SU-DHL-6 (cell line): ENCODE results near the gene CRTAP.
"Not testable (repeated sequence)": the region's sequence is repeated elsewhere in the genome, so short reads cannot be mapped to it uniquely, and the experiment has no call there.

Experiments
- H2AFZ ChIP-seq: fragments of 200-600 bp; sonication (generic); 2 replicates; pipeline ENCODE4 v1.6.1; 2014; ENCODE audit warnings: low read depth, mild to moderate bottlenecking, moderate library complexity, mixed read lengths, antibody characterized with exemption, low read length; ENCODE audit not compliant: severe bottlenecking
- H3F3A ChIP-seq: fragments of 200-600 bp; shearing (Covaris generic); 2 replicates; pipeline ENCODE4 v1.6.0; 2016; ENCODE audit warnings: antibody characterized with exemption, mild to moderate bottlenecking; ENCODE audit not compliant: insufficient read depth
- H3K27ac ChIP-seq: fragments of 200-600 bp; sonication (generic); 2 replicates; pipeline ENCODE4 v1.5.1; 2016; ENCODE audit warnings: low read depth, mild to moderate bottlenecking, low read length, moderate library complexity, mixed read lengths
- H3K27me3 ChIP-seq: fragments of 200-600 bp; sonication (generic), shearing (Covaris generic); 2 replicates; pipeline ENCODE4 v1.6.0; 2014; ENCODE audit warnings: mild to moderate bottlenecking, low read length
- H3K36me3 ChIP-seq: fragments of 200-600 bp; sonication (generic); 2 replicates; pipeline ENCODE4 v1.6.1; 2014; ENCODE audit warnings: mild to moderate bottlenecking, low read length, mixed read lengths
- H3K4me2 ChIP-seq: fragments of 300-600, 200-600 bp; shearing (Covaris generic), sonication (generic); 2 replicates; pipeline ENCODE4 v1.6.0; 2014; ENCODE audit warnings: low read length, low read depth, mild to moderate bottlenecking; ENCODE audit not compliant: poor library complexity, severe bottlenecking
- H3K4me3 ChIP-seq: fragments of 200-600 bp; sonication (generic); 2 replicates; pipeline ENCODE4 v1.5.1; 2014; ENCODE audit warnings: antibody characterized with exemption, low read length, mild to moderate bottlenecking, mixed read lengths; ENCODE audit not compliant: insufficient read depth, poor library complexity, severe bottlenecking
- H3K79me2 ChIP-seq: fragments of 200-600 bp; sonication (generic); 2 replicates; pipeline ENCODE4 v1.6.1; 2014; ENCODE audit warnings: mild to moderate bottlenecking, low read length, moderate library complexity; ENCODE audit not compliant: insufficient read depth
- H3K9ac ChIP-seq: fragments of 200-600 bp; sonication (generic); 2 replicates; pipeline ENCODE4 v1.7.0; 2014; ENCODE audit warnings: mild to moderate bottlenecking, low read length
- H3K9me2 ChIP-seq: fragments of 200-600 bp; sonication (generic); replicated peaks from 2 replicates; pipeline ENCODE4 v1.6.1; 2014; ENCODE audit warnings: low read length; ENCODE audit not compliant: insufficient read depth
- H3K9me3 ChIP-seq: fragments of 200-600 bp; sonication (generic); 2 replicates; pipeline ENCODE4 v1.6.1; 2014; ENCODE audit warnings: low read length, mixed read lengths; ENCODE audit not compliant: insufficient read depth
- H4K20me1 ChIP-seq: fragments of 200-600 bp; sonication (generic); 2 replicates; pipeline ENCODE4 v1.6.1; 2014; ENCODE audit warnings: low read depth, mild to moderate bottlenecking, antibody characterized with exemption, low read length, moderate library complexity, mixed read lengths
- EZH2phosphoT487 ChIP-seq: fragments of 200-600 bp; sonication (generic), shearing (Covaris generic); conservative IDR thresholded peaks from 2 replicates; pipeline ENCODE4 v1.6.1; 2018; ENCODE audit warnings: mild to moderate bottlenecking, antibody characterized with exemption, low read length, moderate library complexity, mixed read lengths
- TF ChIP-seq, protein P1 (sequence below): fragments of 200-600 bp; sonication (generic); IDR thresholded peaks from one replicate; pipeline ENCODE4 v1.5.1; 2017; ENCODE audit warnings: antibody characterized with exemption, mild to moderate bottlenecking, low read length, moderate library complexity; ENCODE audit not compliant: insufficient read depth, poor library complexity, severe bottlenecking

CRTAP gene

DNA sequence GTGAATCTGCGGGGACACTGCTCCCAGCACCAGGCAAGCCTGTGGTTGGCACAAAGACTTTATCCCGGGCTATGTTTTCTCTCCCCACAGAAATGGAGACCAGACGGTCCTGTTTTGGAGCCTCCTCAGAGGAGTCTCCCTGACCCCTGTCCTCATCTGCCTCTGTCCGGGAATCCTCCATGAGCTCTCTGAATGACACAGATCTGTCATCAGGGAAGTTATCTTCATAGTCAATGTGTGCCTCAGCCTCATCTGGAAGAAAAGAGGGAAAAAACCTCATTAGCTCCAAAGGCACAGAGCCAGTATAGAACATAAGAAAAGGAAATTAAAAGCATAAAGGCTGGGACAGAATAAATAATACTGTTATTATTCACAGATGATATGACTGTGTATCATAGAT is 40.0 kb downstream of the CRTAP start:
- TF ChIP-seq, protein P1, sequence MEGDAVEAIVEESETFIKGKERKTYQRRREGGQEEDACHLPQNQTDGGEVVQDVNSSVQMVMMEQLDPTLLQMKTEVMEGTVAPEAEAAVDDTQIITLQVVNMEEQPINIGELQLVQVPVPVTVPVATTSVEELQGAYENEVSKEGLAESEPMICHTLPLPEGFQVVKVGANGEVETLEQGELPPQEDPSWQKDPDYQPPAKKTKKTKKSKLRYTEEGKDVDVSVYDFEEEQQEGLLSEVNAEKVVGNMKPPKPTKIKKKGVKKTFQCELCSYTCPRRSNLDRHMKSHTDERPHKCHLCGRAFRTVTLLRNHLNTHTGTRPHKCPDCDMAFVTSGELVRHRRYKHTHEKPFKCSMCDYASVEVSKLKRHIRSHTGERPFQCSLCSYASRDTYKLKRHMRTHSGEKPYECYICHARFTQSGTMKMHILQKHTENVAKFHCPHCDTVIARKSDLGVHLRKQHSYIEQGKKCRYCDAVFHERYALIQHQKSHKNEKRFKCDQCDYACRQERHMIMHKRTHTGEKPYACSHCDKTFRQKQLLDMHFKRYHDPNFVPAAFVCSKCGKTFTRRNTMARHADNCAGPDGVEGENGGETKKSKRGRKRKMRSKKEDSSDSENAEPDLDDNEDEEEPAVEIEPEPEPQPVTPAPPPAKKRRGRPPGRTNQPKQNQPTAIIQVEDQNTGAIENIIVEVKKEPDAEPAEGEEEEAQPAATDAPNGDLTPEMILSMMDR = no peak
- TF ChIP-seq EZH2phosphoT487 = no peak
- no peak overlapping the region for H3K27ac ChIP-seq
- no peak overlapping the region for H3K4me3 ChIP-seq
- H3K9ac ChIP-seq = no peak overlapping the region
- no peak overlapping the region for H2AFZ ChIP-seq
- H3F3A ChIP-seq = no peaks in the 10 kb centered on the region
- H4K20me1 ChIP-seq = no peaks in the 10 kb centered on the region
- H3K27me3 ChIP-seq = no peaks in the 10 kb centered on the region
- no peaks in the 10 kb centered on the region for H3K36me3 ChIP-seq
- H3K9me3 ChIP-seq = no peaks in the 10 kb centered on the region
- H3K9me2 ChIP-seq = no peaks in the 10 kb centered on the region
- H3K79me2 ChIP-seq = no peaks in the 10 kb centered on the region
- H3K4me2 ChIP-seq = no peak overlapping the region

DNA sequence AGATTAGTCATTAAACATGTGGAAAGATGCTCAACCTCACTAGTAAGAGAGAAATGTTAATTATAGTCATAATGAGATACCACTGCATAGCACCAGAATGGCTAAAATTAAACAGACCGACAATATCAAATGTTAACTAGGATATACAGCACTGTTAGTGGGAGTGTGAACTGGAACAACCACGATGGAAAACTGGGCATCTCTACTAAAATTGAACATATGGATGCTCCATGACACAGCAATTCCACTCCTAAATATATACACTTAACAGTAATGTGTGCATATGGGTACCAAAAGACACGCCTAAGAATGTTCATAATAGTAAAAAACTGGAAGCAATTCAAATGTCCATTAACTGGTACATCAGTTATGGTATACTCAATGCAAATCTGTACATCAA is 41.5 kb downstream of the CRTAP start:
- no peaks in the 10 kb centered on the region for H3F3A ChIP-seq
- TF ChIP-seq, protein P1 = no peak
- no peaks in the 10 kb centered on the region for H3K36me3 ChIP-seq
- H3K9me2 ChIP-seq = no peaks in the 10 kb centered on the region
- no peaks in the 10 kb centered on the region for H3K79me2 ChIP-seq
- no peaks in the 10 kb centered on the region for H3K9me3 ChIP-seq
- H3K4me3 ChIP-seq = no peak overlapping the region
- H4K20me1 ChIP-seq = no peaks in the 10 kb centered on the region
- no peak overlapping the region for H3K4me2 ChIP-seq
- H3K27ac ChIP-seq = no peak overlapping the region
- H3K27me3 ChIP-seq = no peaks in the 10 kb centered on the region
- no peak overlapping the region for H2AFZ ChIP-seq
- H3K9ac ChIP-seq = no peak overlapping the region

DNA sequence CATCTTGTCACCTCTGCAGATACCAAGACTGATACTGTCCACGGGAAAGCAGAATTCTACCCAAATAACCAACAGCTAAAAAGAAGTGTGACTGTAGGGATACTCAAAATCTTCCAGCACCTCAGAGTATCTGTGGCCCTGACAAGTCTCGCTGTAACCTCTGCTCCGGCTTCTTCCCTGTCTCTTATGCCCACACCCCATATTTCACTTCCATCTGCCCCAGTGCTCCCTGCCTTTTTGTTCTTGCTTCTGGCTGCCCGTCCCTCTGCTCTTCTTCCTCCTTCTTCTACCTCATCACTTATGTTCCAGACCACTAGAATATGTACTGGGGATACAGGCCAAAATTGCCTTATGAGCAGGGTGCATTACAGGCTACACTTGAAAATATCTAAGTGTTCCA is 45.4 kb downstream of the CRTAP start:
- no peak overlapping the region for H3K4me3 ChIP-seq
- H3K9me3 ChIP-seq = no peaks in the 10 kb centered on the region
- no peak overlapping the region for H3K27ac ChIP-seq
- H4K20me1 ChIP-seq = no peaks in the 10 kb centered on the region
- H3K9me2 ChIP-seq = no peaks in the 10 kb centered on the region
- H3K36me3 ChIP-seq = no peaks in the 10 kb centered on the region
- H3F3A ChIP-seq = no peaks in the 10 kb centered on the region
- H3K79me2 ChIP-seq = no peaks in the 10 kb centered on the region
- H3K4me2 ChIP-seq = no peak overlapping the region
- H3K9ac ChIP-seq = no peak overlapping the region
- TF ChIP-seq, protein P1 = no peak
- TF ChIP-seq EZH2phosphoT487 = no peak
- H3K27me3 ChIP-seq = no peaks in the 10 kb centered on the region
- H2AFZ ChIP-seq = no peak overlapping the region

DNA sequence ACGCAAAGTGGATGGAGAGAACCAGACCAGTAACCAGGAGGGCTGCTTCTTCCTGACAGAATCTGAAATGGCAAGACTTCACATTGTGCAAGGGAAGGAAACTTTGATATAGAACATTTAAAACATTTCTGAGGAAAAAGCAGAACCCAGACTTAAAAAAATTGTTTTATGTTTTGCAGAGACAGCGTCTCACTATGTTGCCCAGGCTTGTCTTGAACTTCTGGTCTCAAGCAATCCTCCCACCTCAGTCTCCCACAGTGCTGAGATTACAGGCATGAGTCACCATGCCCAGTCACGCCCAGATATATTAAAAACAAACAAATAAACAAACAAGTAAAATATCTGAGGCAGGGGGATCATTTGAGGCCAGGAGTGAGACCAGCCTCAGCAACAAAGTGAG is 46.2 kb downstream of the CRTAP start:
- Histone ChIP-seq H3K36me3 (no peaks in the 10 kb centered on the region), H2AFZ (no peak overlapping the region), H3K27ac (no peak overlapping the region), H3K9ac (no peak overlapping the region), H3K9me2 (no peaks in the 10 kb centered on the region), H4K20me1 (no peaks in the 10 kb centered on the region), H3K4me2 (no peak overlapping the region), H3K79me2 (no peaks in the 10 kb centered on the region), H3K4me3 (no peak overlapping the region), H3K9me3 (no peaks in the 10 kb centered on the region), H3K27me3 (no peaks in the 10 kb centered on the region), H3F3A (no peaks in the 10 kb centered on the region)
- TF ChIP-seq, protein P1 = no peak
- no peak for TF ChIP-seq EZH2phosphoT487

DNA sequence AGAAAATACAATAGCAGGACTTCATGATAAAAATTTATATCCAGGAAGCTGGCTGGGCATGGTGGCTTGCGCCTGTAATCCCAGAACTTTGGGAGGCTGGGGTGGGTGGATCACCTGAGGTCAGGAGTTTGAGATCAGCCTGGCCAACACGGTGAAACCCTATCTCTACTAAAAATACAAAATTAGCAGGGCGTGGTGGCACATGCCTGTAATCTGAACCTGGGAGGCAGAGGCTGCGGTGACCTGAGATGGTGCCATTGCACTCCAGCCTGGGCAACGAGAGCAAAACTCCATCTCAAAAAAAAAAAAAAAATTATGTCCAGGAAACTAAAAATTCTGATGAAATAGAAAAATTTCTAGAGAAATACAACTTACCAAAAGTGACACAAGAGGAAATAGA is 48.8 kb downstream of the CRTAP start:
- H3K79me2 ChIP-seq, H3K4me2 ChIP-seq, H3K9me3 ChIP-seq, H3K9ac ChIP-seq, H3K27me3 ChIP-seq, H3K36me3 ChIP-seq, H3K9me2 ChIP-seq, H2AFZ ChIP-seq, H3K4me3 ChIP-seq, H3K27ac ChIP-seq, H4K20me1 ChIP-seq, H3F3A ChIP-seq: not testable (repeated sequence)
